GM12878 (cell line): ENCODE data around the gene RCL1. TPM values are rescaled to one million over a fixed set of nuclear protein-coding genes. Genes with fewer than 3 reads are reported as not detected.

Source experiments
- ATAC-seq: fragments of 200-7000 bp; cut with Tn5 transposase; 3 replicates; pipeline ENCODE4 v1.9.1; 2020; ENCODE audit warnings: mild to moderate bottlenecking, moderate library complexity
- BruUV-seq: library from RNA; stranded (reverse); fragments of 400-500 nt; replicated peaks from 2 replicates; lab custom pipeline; 2021; lab: Mats Ljungman, UMichigan
- CTCF ChIA-PET: fragments of 300-600 bp; sonication (Branson Sonifier 250); formaldehyde crosslinking; extraction: SDS; loops from one replicate; lab custom pipeline; 2021; ENCODE audit warnings: inconsistent platforms; lab: Yijun Ruan, JAX
- POLR2A ChIA-PET: fragments of 350-600 bp; formaldehyde crosslinking; extraction: SDS; loops from one replicate; lab custom pipeline; 2021; ENCODE audit warnings: inconsistent platforms; lab: Charles Lee
- RAD21 ChIA-PET: fragments of 300-600 bp; sonication (Branson Sonifier 250); formaldehyde crosslinking; loops from one replicate; lab custom pipeline; 2023; ENCODE audit warnings: antibody characterized with exemption; ENCODE audit not compliant: unreplicated experiment; lab: Charles Lee
- SMC1A ChIA-PET: fragments of 300-600 bp; sonication (Branson Sonifier 250); formaldehyde crosslinking; loops from one replicate; lab custom pipeline; 2023; ENCODE audit not compliant: unreplicated experiment, uncharacterized antibody; lab: Charles Lee
- DNase-seq: peaks from one replicate; pipeline ENCODE4 v3.0.0-alpha.2; 2011; ENCODE audit warnings: low read depth, low spot score
- FAIRE-seq: peaks from 3 replicates; lab custom pipeline; 2011; peaks lifted over from hg19 to GRCh38; lab: Jason Lieb, UNC
- H2AFZ ChIP-seq: 2 replicates; pipeline ENCODE4 v1.6.0; 2011; ENCODE audit warnings: low read depth, low read length, control low read depth; ENCODE audit not compliant: control insufficient read depth
- H3K27ac ChIP-seq: 2 replicates; pipeline ENCODE4 v1.5.1; 2011; ENCODE audit warnings: control low read depth; ENCODE audit not compliant: control insufficient read depth, insufficient read depth
- H3K27me3 ChIP-seq, 2 experiments: replicated peaks in 1 of 2; 2 replicates each; pipeline versions ENCODE4 v1.6.0 to v1.6.1; 2011; ENCODE audit warnings: low read length in 1 of 2; ENCODE audit not compliant: control insufficient read depth in 2 of 2, insufficient read depth in 2 of 2
- H3K36me3 ChIP-seq, 2 experiments: 2 replicates each; pipeline ENCODE4 v1.5.1; 2011; ENCODE audit warnings: low read length in 1 of 2; ENCODE audit not compliant: control insufficient read depth in 2 of 2, insufficient read depth in 2 of 2
- H3K4me1 ChIP-seq: 2 replicates; pipeline ENCODE4 v1.6.1; 2011; ENCODE audit warnings: mild to moderate bottlenecking, low read length, moderate library complexity, mixed read lengths; ENCODE audit not compliant: control insufficient read depth, insufficient read depth
- H3K4me2 ChIP-seq: 2 replicates; pipeline ENCODE4 v1.6.0; 2011; ENCODE audit warnings: control low read depth; ENCODE audit not compliant: control insufficient read depth, insufficient read depth
- H3K4me3 ChIP-seq: fragments of 200-600 bp; sonication (generic); 2 replicates; pipeline ENCODE4 v1.5.1; 2016
- H3K79me2 ChIP-seq: 2 replicates; pipeline ENCODE4 v1.6.0; 2011; ENCODE audit warnings: low read length; ENCODE audit not compliant: control insufficient read depth, insufficient read depth
- H3K9ac ChIP-seq: 2 replicates; pipeline ENCODE4 v1.8.0; 2011; ENCODE audit warnings: low read length, control low read depth, mixed read lengths; ENCODE audit not compliant: control insufficient read depth, insufficient read depth
- H3K9me3 ChIP-seq: replicated peaks from 3 replicates; pipeline ENCODE4 v1.5.1; 2011; ENCODE audit warnings: mild to moderate bottlenecking, low read length; ENCODE audit not compliant: control insufficient read depth, insufficient read depth
- H4K20me1 ChIP-seq: 2 replicates; pipeline ENCODE4 v1.6.0; 2011; ENCODE audit not compliant: control insufficient read depth, insufficient read depth
- BRCA1 ChIP-seq: IDR thresholded peaks from 2 replicates; pipeline ENCODE4 v1.6.1; 2011; ENCODE audit warnings: low read depth, low read length, improper control_type of control experiment
- NFYA ChIP-seq: IDR thresholded peaks from 2 replicates; pipeline ENCODE4 v1.6.1; 2011; ENCODE audit warnings: low read depth, mild to moderate bottlenecking, low read length, improper control_type of control experiment, borderline replicate concordance
- REST ChIP-seq: IDR thresholded peaks from 2 replicates; pipeline ENCODE4 v1.6.1; 2012; ENCODE audit warnings: mild to moderate bottlenecking, low read depth, low read length
- in situ Hi-C: fragments of 300-500 bp; cut with MboI; formaldehyde crosslinking; loops from 9 replicates; pipeline ENCODE4 v1.14.3; 2018; ENCODE audit warnings: mixed read lengths
- intact Hi-C: fragments of 100-400 bp; cut with micrococcal nuclease; formaldehyde crosslinking; loops from one replicate; pipeline ENCODE4 v1.14.2; 2022; ENCODE audit not compliant: unreplicated experiment
- polyA plus RNA-seq, 11 experiments: library from polyadenylated mRNA; depleted of rRNA in 4 of 11; unstranded in 6 of 11; stranded (reverse) in 5 of 11; fragments of >200 nt; fragmentation: Nextera tagmentation in 4 of 11; fragmentation: Illumina TruSeq in 1 of 11; extraction: Ambion mirVana in 4 of 11; extraction: Trizol in 1 of 11; gene quantifications; 1 replicate in 1 of 11; 2 replicates in 10 of 11; pipeline versions ENCODE4 v1.2.1 to v1.2.3, GENCODE V29; 2011 to 2016; ENCODE audit warnings: inconsistent platforms in 2 of 11, missing spikeins in 2 of 11, low read depth in 1 of 11
- total RNA-seq, 4 experiments: library from RNA; depleted of rRNA in 3 of 4; stranded (reverse); fragments of >200 nt in 3 of 4; fragmentation: Illumina TruSeq in 1 of 4; extraction: Trizol in 1 of 4; gene quantifications; 2 replicates each; pipeline versions ENCODE4 v1.2.1 to v1.2.3, GENCODE V29; 2013 to 2021

The RCL1 gene
- total and polyA plus RNA-seq, 10 of the 15 experiments (the other 5 are each of a cell fraction or from before 2014, with no cell fraction given), result 21.1 to 46.8 (median 30.5) TPM

- ChIA-PET POLR2A (interaction anchor here (0.6 to 1.4 kb wide), 4 partner anchors 16 to 29 kb away, joined by 3 read pairs; partner anchors contain the start of gene RCL1), RAD21 (interaction anchor here (1.2 to 1.6 kb wide), 3 partner anchors 16 to 161 kb away, joined by 3 to 7 read pairs (median 4); no protein-coding TSS in a partner anchor), SMC1A (interaction anchor here (0.7 to 1.6 kb wide), 6 partner anchors 8 to 173 kb away, joined by 3 to 5 read pairs (median 3); no protein-coding TSS in a partner anchor), CTCF (interaction anchor here (0.6 to 2.5 kb wide), 5 partner anchors 16 to 781 kb away, joined by 3 to 12 read pairs (median 5); no protein-coding TSS in a partner anchor)
- no peak overlapping the region for H3K4me3 ChIP-seq
- BruUV-seq, result no TSS peak
- H3K9me3 ChIP-seq, result no peaks in the 10 kb centered on the region; the same call in 2 of the 3 replicates
- peak; percentile 62 for FAIRE-seq
- H3K79me2 ChIP-seq, result peaks cover 71% of the 10 kb centered on the region
- no peak overlapping the region for H2AFZ ChIP-seq
- H3K9ac ChIP-seq, result no peak overlapping the region
- no peaks in the 10 kb centered on the region; the same call in 1 of the 2 replicates for H4K20me1 ChIP-seq
- no peak for DNase-seq
- H3K4me2 ChIP-seq, result peak overlapping the region; percentile 1; the same call in 1 of the 2 replicates
- in situ Hi-C loops, result no loop called here
- ATAC-seq, result peak; percentile 63
- peak overlapping the region; percentile 22; the same call in 1 of the 2 replicates for H3K27ac ChIP-seq
- no peak for TF ChIP-seq BRCA1
- TF ChIP-seq REST, result no peak
- no peak for TF ChIP-seq NFYA
- peaks cover 8% of the 10 kb centered on the region for H3K4me1 ChIP-seq
- peaks cover 0 to 4% of the 10 kb centered on the region in 2 experiments; a peak in 1 of 4 replicates for H3K36me3 ChIP-seq
- intact Hi-C loops, result no loop called here
- no peaks in the 10 kb centered on the region for H3K27me3 ChIP-seq
Measured at GRCh38 chr9:4822057-4822456, 29.3 kb downstream of the RCL1 start.
